HCT116 (cell line): ENCODE results near the gene SASS6. TPM values are rescaled to one million over a fixed set of nuclear protein-coding genes. Genes with fewer than 3 reads are reported as not detected.

Experiments used
- ATAC-seq: fragments of 200-7000 bp; cut with Tn5 transposase; 2 replicates; pipeline ENCODE4 v1.9.1; 2020; ENCODE audit warnings: mild to moderate bottlenecking, moderate library complexity
- BruUV-seq: library from RNA; stranded (reverse); fragments of 400-500 nt; replicated peaks from 2 replicates; lab custom pipeline; 2021; lab: Mats Ljungman, UMichigan
- CTCF ChIA-PET: fragments of 300-600 bp; sonication (Branson Sonifier 250); formaldehyde crosslinking; loops from one replicate; lab custom pipeline; 2021; ENCODE audit warnings: antibody characterized with exemption; lab: Charles Lee
- POLR2A ChIA-PET: fragments of 300-600, 350-600 bp; sonication (Branson Sonifier 250); formaldehyde crosslinking; loops from one replicate; lab custom pipeline; 2021; ENCODE audit warnings: antibody characterized with exemption; lab: Charles Lee
- RAD21 ChIA-PET, 2 experiments: fragments of 300-600 bp; sonication (Branson Sonifier 250); formaldehyde crosslinking; loops; one replicate each; lab custom pipeline; 2023; ENCODE audit warnings: low total read pairs in 2 of 2; ENCODE audit not compliant: uncharacterized antibody in 2 of 2, unreplicated experiment in 2 of 2, low non-redundant PET in 1 of 2; lab: Charles Lee
- DNase-seq: peaks from one replicate; pipeline ENCODE4 v3.0.0-alpha.2; 2010; ENCODE audit warnings: low read depth, low spot score
- H2AFZ ChIP-seq: fragments of 200-600 bp; shearing (Covaris generic), sonication (generic); 2 replicates; pipeline ENCODE4 v1.6.1; 2017; ENCODE audit warnings: low read depth, mixed run types, mixed read lengths, antibody characterized with exemption, low read length; ENCODE audit not compliant: poor library complexity, severe bottlenecking
- H3K27ac ChIP-seq: 2 replicates; pipeline ENCODE4 v1.5.1; 2012; ENCODE audit warnings: low read depth, low read length
- H3K27me3 ChIP-seq: fragments of 200-600 bp; sonication (generic); 2 replicates; pipeline ENCODE4 v1.6.1; 2016; ENCODE audit warnings: mixed run types, low read length, mixed read lengths; ENCODE audit not compliant: insufficient read depth
- H3K36me3 ChIP-seq, 2 experiments: fragments of 200-500 bp in 1 of 2; fragments of 200-600 bp in 1 of 2; sonication (Bioruptor generic) in 1 of 2; sonication (generic) in 1 of 2; 2 replicates each; pipeline versions ENCODE4 v1.5.1 to v1.6.1; 2014 to 2016; ENCODE audit warnings: low read length in 2 of 2, inconsistent platforms in 1 of 2, mixed read lengths in 1 of 2, mixed run types in 1 of 2; ENCODE audit not compliant: insufficient read depth in 2 of 2, control insufficient read depth in 1 of 2
- H3K4me1 ChIP-seq, 2 experiments: fragments of 200-600 bp in 1 of 2; sonication (generic) in 1 of 2; 2 replicates each; pipeline versions ENCODE4 v1.5.1 to v1.6.1; 2012 to 2017; ENCODE audit warnings: low read length in 2 of 2, inconsistent platforms in 1 of 2, mild to moderate bottlenecking in 1 of 2, mixed read lengths in 1 of 2, mixed run types in 1 of 2, moderate library complexity in 1 of 2; ENCODE audit not compliant: insufficient read depth in 2 of 2, control insufficient read depth in 1 of 2
- H3K4me2 ChIP-seq: fragments of 200-600 bp; sonication (generic); 2 replicates; pipeline ENCODE4 v1.6.1; 2017; ENCODE audit warnings: mixed run types, low read length, mixed read lengths
- H3K4me3 ChIP-seq, 2 experiments: fragments of 200-600 bp in 1 of 2; sonication (generic) in 1 of 2; replicated peaks in 1 of 2; 2 replicates each; pipeline ENCODE4 v1.5.1; 2011 to 2016; ENCODE audit warnings: low read length in 2 of 2, control low read depth in 1 of 2, low read depth in 1 of 2, mild to moderate bottlenecking in 1 of 2, mixed read lengths in 1 of 2, mixed run types in 1 of 2
- H3K79me2 ChIP-seq: fragments of 200-600 bp; sonication (generic); 2 replicates; pipeline ENCODE4 v1.6.1; 2017; ENCODE audit warnings: mild to moderate bottlenecking, mixed run types, low read length, moderate library complexity, mixed read lengths; ENCODE audit not compliant: insufficient read depth
- H3K9ac ChIP-seq: fragments of 200-600 bp; sonication (generic); 2 replicates; pipeline ENCODE4 v1.6.1; 2016; ENCODE audit warnings: low read length, mixed read lengths
- H3K9me2 ChIP-seq: fragments of 200-600 bp; sonication (generic), shearing (Covaris generic); 2 replicates; pipeline ENCODE4 v1.6.1; 2017; ENCODE audit warnings: mixed run types, mild to moderate bottlenecking, moderate library complexity; ENCODE audit not compliant: insufficient read depth
- H3K9me3 ChIP-seq, 2 experiments: fragments of 200-500 bp in 1 of 2; fragments of 200-600 bp in 1 of 2; sonication (Bioruptor generic) in 1 of 2; sonication (generic) in 1 of 2; 2 replicates each; pipeline ENCODE4 v1.6.1; 2014 to 2017; ENCODE audit warnings: low read length in 2 of 2, mixed read lengths in 2 of 2, inconsistent platforms in 1 of 2, low read depth in 1 of 2, mild to moderate bottlenecking in 1 of 2, mixed run types in 1 of 2, moderate library complexity in 1 of 2; ENCODE audit not compliant: control insufficient read depth in 1 of 2, insufficient read depth in 1 of 2
- H4K20me1 ChIP-seq: fragments of 200-600 bp; sonication (generic), shearing (Covaris generic); 2 replicates; pipeline ENCODE4 v1.6.1; 2017; ENCODE audit warnings: mixed run types, mild to moderate bottlenecking, moderate library complexity; ENCODE audit not compliant: insufficient read depth
- CBX3 ChIP-seq: IDR thresholded peaks from 2 replicates; pipeline ENCODE4 v1.6.1; 2012; ENCODE audit warnings: low read depth
- JUND ChIP-seq: IDR thresholded peaks from 2 replicates; pipeline ENCODE4 v1.6.1; 2012
- POLR2A ChIP-seq: IDR thresholded peaks from 2 replicates; pipeline ENCODE4 v1.7.0; 2011; ENCODE audit warnings: borderline replicate concordance; ENCODE audit not compliant: insufficient read depth, insufficient read length; ENCODE audit errors: extremely low read depth
- REST ChIP-seq: IDR thresholded peaks from 2 replicates; pipeline ENCODE4 v1.6.1; 2012; ENCODE audit warnings: low read depth
- SIN3A ChIP-seq: IDR thresholded peaks from 2 replicates; pipeline ENCODE4 v1.6.1; 2012; ENCODE audit warnings: low read depth
- intact Hi-C: fragments of 100-400 bp; cut with micrococcal nuclease; formaldehyde crosslinking; loops from 2 replicates; pipeline ENCODE4 v1.10.0; 2022
- total RNA-seq: library from RNA; stranded (reverse); gene quantifications from one replicate; pipeline ENCODE4 v1.2.1, GENCODE V29; 2021; ENCODE audit not compliant: unreplicated experiment
- TF ChIP-seq, protein P1 (sequence below), 3 experiments: fragments of 200-600 bp in 1 of 3; sonication (generic) in 1 of 3; IDR thresholded peaks in 2 of 3; conservative IDR thresholded peaks in 1 of 3; 2 replicates each; pipeline ENCODE4 v1.5.1; 2012 to 2017; ENCODE audit warnings: low read depth in 2 of 3, low read length in 2 of 3, antibody characterized with exemption in 1 of 3, borderline replicate concordance in 1 of 3, control low read depth in 1 of 3, mild to moderate bottlenecking in 1 of 3, mixed read lengths in 1 of 3, mixed run types in 1 of 3, moderate library complexity in 1 of 3; ENCODE audit not compliant: insufficient read depth in 1 of 3

SASS6 gene
- total RNA-seq, 1 experiment from 2014 or later: 13.7 TPM

- DNase-seq (no peak), ATAC-seq (no peak)
- intact Hi-C loops: no loop called here
- ChIA-PET CTCF (no interaction called here), RAD21 (no interaction called here), POLR2A (no interaction called here)
- H3K4me2 ChIP-seq: no peak overlapping the region
- H3K4me3 ChIP-seq: no peak overlapping the region
- peaks cover 0 to 2% of the 10 kb centered on the region in 2 experiments; a peak in 1 of 4 replicates for H3K4me1 ChIP-seq
- no peak overlapping the region for H3K27ac ChIP-seq
- H2AFZ ChIP-seq: no peak overlapping the region
- no peaks in the 10 kb centered on the region for H3K9me3 ChIP-seq
- H3K9ac ChIP-seq: no peak overlapping the region
- no TSS peak for BruUV-seq
- no peak for TF ChIP-seq CBX3
- TF ChIP-seq, protein P1, sequence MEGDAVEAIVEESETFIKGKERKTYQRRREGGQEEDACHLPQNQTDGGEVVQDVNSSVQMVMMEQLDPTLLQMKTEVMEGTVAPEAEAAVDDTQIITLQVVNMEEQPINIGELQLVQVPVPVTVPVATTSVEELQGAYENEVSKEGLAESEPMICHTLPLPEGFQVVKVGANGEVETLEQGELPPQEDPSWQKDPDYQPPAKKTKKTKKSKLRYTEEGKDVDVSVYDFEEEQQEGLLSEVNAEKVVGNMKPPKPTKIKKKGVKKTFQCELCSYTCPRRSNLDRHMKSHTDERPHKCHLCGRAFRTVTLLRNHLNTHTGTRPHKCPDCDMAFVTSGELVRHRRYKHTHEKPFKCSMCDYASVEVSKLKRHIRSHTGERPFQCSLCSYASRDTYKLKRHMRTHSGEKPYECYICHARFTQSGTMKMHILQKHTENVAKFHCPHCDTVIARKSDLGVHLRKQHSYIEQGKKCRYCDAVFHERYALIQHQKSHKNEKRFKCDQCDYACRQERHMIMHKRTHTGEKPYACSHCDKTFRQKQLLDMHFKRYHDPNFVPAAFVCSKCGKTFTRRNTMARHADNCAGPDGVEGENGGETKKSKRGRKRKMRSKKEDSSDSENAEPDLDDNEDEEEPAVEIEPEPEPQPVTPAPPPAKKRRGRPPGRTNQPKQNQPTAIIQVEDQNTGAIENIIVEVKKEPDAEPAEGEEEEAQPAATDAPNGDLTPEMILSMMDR (IDR thresholded peaks at IDR 0.05 in 2 of 3, conservative IDR thresholded peaks at IDR 0.05 in 1 of 3; ENCODE audit: borderline replicate concordance in 1 of 3, insufficient read depth in 1 of 3, low read depth in 2 of 3, low read length in 2 of 3): no peak
- TF ChIP-seq JUND: no peak
- TF ChIP-seq SIN3A: no peak
- TF ChIP-seq POLR2A: no peak
- no peak for TF ChIP-seq REST
- H4K20me1 ChIP-seq: no peaks in the 10 kb centered on the region
- H3K27me3 ChIP-seq: no peaks in the 10 kb centered on the region
- H3K79me2 ChIP-seq: peaks cover 4% of the 10 kb centered on the region; the same call in 1 of the 2 replicates
- H3K9me2 ChIP-seq: no peaks in the 10 kb centered on the region
- H3K36me3 ChIP-seq: peaks cover 22 to 35% of the 10 kb centered on the region in 2 experiments; a peak in 3 of 4 replicates
These were observed 59.2 kb downstream of the SASS6 start for GRCh38 chr1:100073531-100073930.
